Activated T-helper 17 cell treated with anti-CD3 and anti-CD28 coated beads, Interleukin-2, amount 50 U/mL, for 72 hours (primary cell): ENCODE data around the gene UPK1B. TPM values are rescaled to one million over a fixed set of nuclear protein-coding genes. Genes with fewer than 3 reads are reported as not detected.
A peak's percentile ranks its signal among the peaks of the same experiment; 100 is the strongest.
"Not testable (repeated sequence)": the region's sequence is repeated elsewhere in the genome, so short reads cannot be mapped to it uniquely, and the experiment has no call there.

Experiments
- ATAC-seq: fragments of 150-1000 bp; cut with Tn5 transposase; replicated peaks from 2 replicates; pipeline ENCODE4 v1.10.0; 2021; ENCODE audit warnings: mild to moderate bottlenecking, moderate library complexity
- H3K27ac Mint-ChIP-seq: one replicate; pipeline ENCODE4 v1.8.0; 2022; ENCODE audit warnings: mixed read lengths
- H3K27me3 Mint-ChIP-seq: one replicate; pipeline ENCODE4 v1.8.0; 2022; ENCODE audit warnings: mixed read lengths
- H3K36me3 Mint-ChIP-seq: one replicate; pipeline ENCODE4 v1.8.0; 2022; ENCODE audit warnings: low read depth, mild to moderate bottlenecking, mixed read lengths
- H3K4me1 Mint-ChIP-seq: one replicate; pipeline ENCODE4 v1.8.0; 2022; ENCODE audit warnings: mixed read lengths
- H3K4me3 Mint-ChIP-seq: one replicate; pipeline ENCODE4 v1.8.0; 2022; ENCODE audit warnings: mild to moderate bottlenecking, mixed read lengths
- H3K9me3 Mint-ChIP-seq: one replicate; pipeline ENCODE4 v1.8.0; 2022; ENCODE audit warnings: mixed read lengths
- total RNA-seq, 2 donors: library from RNA; stranded (reverse); gene quantifications; one replicate each; pipeline ENCODE4 v1.2.3, GENCODE V29; 2022

UPK1B gene
- 1 to 10 TPM in 1 of 2 donors, under 1 TPM in 1; 0.56 to 1.2 TPM for total RNA-seq

- peaks cover 13% of the 10 kb centered on the region for H3K27me3 Mint-ChIP-seq
- H3K27ac Mint-ChIP-seq: no peak within 1 kb of the TSS
- H3K9me3 Mint-ChIP-seq: no peaks in the 10 kb centered on the region
- H3K4me3 Mint-ChIP-seq: no peak within 1 kb of the TSS
- H3K36me3 Mint-ChIP-seq: no peaks in the 10 kb centered on the region
- no peak for ATAC-seq
- H3K4me1 Mint-ChIP-seq: no peaks in the 10 kb centered on the region
These were observed at the start of gene UPK1B for GRCh38 chr3:119173325-119173724. UPK1B (plus strand) TSS chr3:119173598; CDS start chr3:119186742, 13,144 bp downstream.

- H3K36me3 Mint-ChIP-seq: no peaks in the 10 kb centered on the region
- H3K27me3 Mint-ChIP-seq: peaks cover 17% of the 10 kb centered on the region
- H3K27ac Mint-ChIP-seq: no peak overlapping the region
- H3K4me1 Mint-ChIP-seq: no peaks in the 10 kb centered on the region
- ATAC-seq: no peak
- H3K4me3 Mint-ChIP-seq: no peak overlapping the region
- no peaks in the 10 kb centered on the region for H3K9me3 Mint-ChIP-seq
These were observed 48.1 kb upstream of the UPK1B start for GRCh38 chr3:119125342-119125741.

DNA sequence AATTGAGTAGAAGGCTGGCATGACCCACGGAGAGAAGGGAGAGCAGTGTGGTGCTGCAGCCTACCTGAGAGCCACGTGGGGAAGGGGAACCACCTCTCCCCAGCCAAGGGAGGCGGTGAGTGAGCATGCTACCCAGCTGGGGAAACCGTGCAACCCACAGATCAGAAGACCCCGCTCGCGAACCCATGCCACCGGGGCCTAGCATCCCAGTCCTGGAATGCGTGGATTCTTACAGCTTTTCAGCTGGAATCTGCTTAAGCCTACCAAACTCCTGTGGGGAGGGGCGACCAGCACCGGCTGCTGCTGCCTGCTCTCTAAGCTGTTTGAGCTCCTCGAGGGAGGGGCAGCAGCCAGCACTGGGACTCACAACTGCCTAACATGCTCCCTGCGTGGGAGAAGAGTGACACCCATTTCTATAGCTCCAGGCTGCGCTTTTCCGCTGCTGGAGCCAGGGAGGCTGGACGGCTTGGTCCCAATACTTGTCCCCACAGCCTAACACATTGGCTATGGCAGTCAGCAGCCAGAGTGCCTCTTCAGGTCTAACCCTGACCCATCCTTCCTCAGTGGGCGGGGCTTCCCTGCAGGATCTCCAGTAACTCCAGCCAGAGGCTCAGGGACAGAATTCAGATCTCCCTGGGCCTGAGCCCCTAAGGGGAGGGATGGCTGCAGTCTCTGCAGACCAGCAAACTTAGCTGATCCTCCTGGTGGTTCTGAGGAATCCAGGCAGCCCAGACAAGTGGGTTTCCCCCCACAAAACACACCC, 47.5 kb upstream of the UPK1B start:
- H3K9me3 Mint-ChIP-seq: no peaks in the 10 kb centered on the region
- no peak for ATAC-seq
- no peak overlapping the region for H3K4me3 Mint-ChIP-seq
- no peaks in the 10 kb centered on the region for H3K36me3 Mint-ChIP-seq
- H3K27me3 Mint-ChIP-seq: peaks cover 17% of the 10 kb centered on the region
- no peaks in the 10 kb centered on the region for H3K4me1 Mint-ChIP-seq
- no peak overlapping the region for H3K27ac Mint-ChIP-seq

DNA sequence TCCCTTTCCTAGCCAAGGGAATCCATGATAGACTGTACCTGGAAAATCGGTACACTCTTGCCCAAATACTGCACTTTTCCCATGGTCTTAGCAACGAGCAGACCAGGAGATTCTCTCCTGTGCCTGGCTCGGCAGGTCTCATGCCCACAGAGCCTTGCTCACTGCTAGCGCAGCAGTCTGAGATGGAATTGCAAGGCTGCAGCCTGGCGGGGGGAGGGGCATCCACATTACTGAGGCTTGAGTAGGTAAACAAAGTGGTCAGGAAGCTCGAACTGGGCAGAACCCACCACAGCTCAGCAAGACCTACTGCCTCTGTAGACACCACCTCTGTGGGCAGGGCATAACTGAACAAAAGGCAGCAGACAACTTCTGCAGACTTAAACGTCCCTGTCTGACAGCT, 43.1 kb upstream of the UPK1B start:
- H3K9me3 Mint-ChIP-seq, ATAC-seq, H3K4me3 Mint-ChIP-seq, H3K36me3 Mint-ChIP-seq, H3K27ac Mint-ChIP-seq, H3K4me1 Mint-ChIP-seq: not testable (repeated sequence)
- H3K27me3 Mint-ChIP-seq: peaks cover 20% of the 10 kb centered on the region

GRCh38 chr3:119132291-119132690, 41.1 kb upstream of the UPK1B start:
- not testable (repeated sequence) for H3K9me3 Mint-ChIP-seq, H3K4me1 Mint-ChIP-seq, ATAC-seq, H3K4me3 Mint-ChIP-seq, H3K36me3 Mint-ChIP-seq, H3K27ac Mint-ChIP-seq
- H3K27me3 Mint-ChIP-seq: peaks cover 13% of the 10 kb centered on the region

DNA sequence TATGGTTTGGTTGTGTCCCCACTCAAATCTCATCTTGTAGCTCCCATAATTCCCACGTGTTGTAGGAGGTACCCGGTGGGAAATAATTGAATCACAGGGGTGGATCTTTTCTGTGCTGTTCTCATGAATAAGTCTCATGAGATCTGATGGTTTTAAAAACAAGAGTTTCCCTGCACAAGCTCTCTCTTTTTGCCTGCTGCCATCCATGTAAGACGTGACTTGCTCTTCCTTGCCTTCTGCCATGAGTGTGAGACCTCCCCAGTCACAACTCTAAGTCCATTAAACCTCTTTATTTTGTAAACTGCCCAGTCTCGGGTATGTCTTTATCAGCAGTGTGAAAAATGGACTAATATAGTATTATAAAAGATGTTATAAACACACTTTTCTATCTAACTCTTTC, 34.0 kb upstream of the UPK1B start:
- not testable (repeated sequence) for H3K27ac Mint-ChIP-seq, H3K9me3 Mint-ChIP-seq, ATAC-seq, H3K4me1 Mint-ChIP-seq, H3K27me3 Mint-ChIP-seq, H3K4me3 Mint-ChIP-seq, H3K36me3 Mint-ChIP-seq

DNA sequence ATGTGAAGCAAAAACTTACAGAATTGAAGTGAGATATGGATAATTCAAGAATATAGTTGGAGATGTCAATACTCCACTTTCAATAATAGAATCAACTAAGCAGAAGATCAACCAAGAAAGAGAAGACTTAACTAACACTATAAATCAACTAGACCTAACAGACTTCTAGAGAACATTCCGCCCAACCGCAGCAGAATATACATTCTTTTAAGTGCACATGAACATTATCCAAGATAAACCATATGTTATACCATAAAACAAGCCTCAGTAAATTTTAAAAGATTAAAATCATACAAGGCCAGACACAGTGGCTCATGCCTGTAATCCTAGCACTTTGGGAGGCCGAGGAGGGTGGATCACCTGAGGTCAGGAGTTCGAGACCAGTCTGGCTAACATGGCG, 32.9 kb upstream of the UPK1B start:
- Mint-ChIP-seq H3K27ac (no peak overlapping the region), H3K4me1 (no peaks in the 10 kb centered on the region), H3K36me3 (no peaks in the 10 kb centered on the region), H3K9me3 (no peaks in the 10 kb centered on the region), H3K4me3 (no peak overlapping the region), H3K27me3 (no peaks in the 10 kb centered on the region)
- ATAC-seq: no peak

GRCh38 chr3:119145128-119145499, 28.3 kb upstream of the UPK1B start:
- no peak overlapping the region for H3K27ac Mint-ChIP-seq
- no peaks in the 10 kb centered on the region for H3K9me3 Mint-ChIP-seq
- H3K36me3 Mint-ChIP-seq: no peaks in the 10 kb centered on the region

GRCh38 chr3:119145500-119146167, 27.8 kb upstream of the UPK1B start, which contains the start of gene TEX55:
TEX55 (plus strand) TSS chr3:119146165; CDS start chr3:119146190, 25 bp downstream.
- ATAC-seq: peak; percentile 50
- Mint-ChIP-seq H3K4me1 (no peaks in the 10 kb centered on the region), H3K4me3 (no peak within 1 kb of the TSS), H3K9me3 (no peaks in the 10 kb centered on the region), H3K27ac (no peak within 1 kb of the TSS), H3K27me3 (no peaks in the 10 kb centered on the region), H3K36me3 (no peaks in the 10 kb centered on the region)

More at GRCh38 chr3:119145128-119145499, 28.3 kb upstream of the UPK1B start:
- H3K27me3 Mint-ChIP-seq: no peaks in the 10 kb centered on the region
- no peak overlapping the region for H3K4me3 Mint-ChIP-seq
- H3K4me1 Mint-ChIP-seq: no peaks in the 10 kb centered on the region
- ATAC-seq: peak; percentile 10

DNA sequence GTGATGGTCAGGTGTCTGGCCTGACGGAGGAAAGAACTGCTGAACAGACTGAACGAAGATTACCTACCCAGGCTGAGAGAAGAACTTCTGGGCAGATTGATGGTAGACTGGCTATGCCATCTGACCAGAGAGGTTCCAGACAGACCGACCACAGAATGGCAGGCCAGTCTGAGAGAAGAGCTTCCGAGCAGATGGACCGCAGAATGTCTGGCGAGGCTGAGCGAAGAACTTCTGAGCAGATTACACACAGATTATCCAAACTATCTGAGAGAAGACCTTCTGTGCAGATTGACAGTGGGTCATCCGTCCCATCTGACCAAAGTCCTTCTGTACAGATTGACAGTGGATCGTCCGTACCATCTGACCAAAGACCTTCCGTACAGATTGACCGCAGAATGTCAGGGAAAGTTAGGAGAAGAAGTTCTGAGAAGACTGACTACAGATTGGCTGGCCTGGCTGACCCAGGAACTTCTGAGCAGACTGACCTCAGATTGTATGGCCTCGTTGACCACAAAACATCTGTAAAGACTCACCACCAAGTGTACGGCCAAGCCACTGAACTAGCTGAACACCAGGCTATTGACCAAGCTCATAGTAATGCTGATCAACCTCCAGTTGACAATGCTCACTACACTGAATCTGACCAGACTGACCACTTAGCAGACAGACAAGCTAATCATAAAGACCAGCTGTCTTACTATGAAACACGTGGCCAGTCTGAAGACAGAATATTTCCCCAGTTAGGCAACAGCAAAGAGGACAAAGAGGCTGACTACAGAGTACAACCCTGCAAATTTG, 26.6 kb upstream of the UPK1B start:
- no peaks in the 10 kb centered on the region for H3K9me3 Mint-ChIP-seq
- no peak overlapping the region for H3K27ac Mint-ChIP-seq
- H3K4me1 Mint-ChIP-seq: no peaks in the 10 kb centered on the region
- no peaks in the 10 kb centered on the region for H3K36me3 Mint-ChIP-seq
- no peak overlapping the region for H3K4me3 Mint-ChIP-seq
- no peaks in the 10 kb centered on the region for H3K27me3 Mint-ChIP-seq
- no peak for ATAC-seq

- H3K36me3 Mint-ChIP-seq: no peaks in the 10 kb centered on the region
- no peaks in the 10 kb centered on the region for H3K27me3 Mint-ChIP-seq
- H3K27ac Mint-ChIP-seq: no peak overlapping the region
- H3K4me1 Mint-ChIP-seq: no peaks in the 10 kb centered on the region
- no peak overlapping the region for H3K4me3 Mint-ChIP-seq
- no peak for ATAC-seq
- H3K9me3 Mint-ChIP-seq: no peaks in the 10 kb centered on the region
These were observed 25.9 kb upstream of the UPK1B start for GRCh38 chr3:119147494-119147893.

DNA sequence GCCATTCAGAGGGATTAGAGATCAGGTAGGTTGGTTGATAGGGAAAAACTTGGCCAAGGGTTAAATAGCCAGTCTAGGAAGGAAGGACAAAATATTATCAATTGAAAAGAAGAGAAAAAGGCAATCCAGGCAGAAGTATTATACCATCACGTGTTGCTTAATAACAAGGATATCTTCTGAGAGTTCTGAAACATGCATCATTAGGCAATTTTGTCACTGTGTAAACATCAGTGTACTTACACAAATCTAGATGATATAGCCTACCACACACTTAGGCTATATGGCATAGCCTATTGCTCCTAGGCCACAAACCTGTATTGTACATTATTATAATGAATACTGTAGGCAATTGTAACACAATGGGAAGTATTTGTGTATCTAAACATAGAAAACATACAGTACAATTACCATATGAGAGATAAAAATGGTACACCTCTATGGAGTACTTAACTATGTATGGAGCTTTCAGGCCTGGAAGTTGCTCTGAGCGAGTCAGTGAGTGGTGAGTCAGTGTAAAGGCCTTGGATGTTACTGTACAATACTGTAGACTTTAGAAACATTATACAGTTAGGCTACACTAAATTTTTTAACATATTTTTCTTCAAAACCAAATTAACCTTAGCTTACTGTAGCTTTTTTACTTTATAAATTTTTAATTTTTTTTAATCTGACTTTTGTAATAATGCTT, 24.8 kb upstream of the UPK1B start:
- Mint-ChIP-seq H3K9me3 (peaks cover 4% of the 10 kb centered on the region), H3K4me3 (no peak overlapping the region), H3K4me1 (no peaks in the 10 kb centered on the region), H3K27ac (no peak overlapping the region), H3K27me3 (peaks cover 3% of the 10 kb centered on the region), H3K36me3 (no peaks in the 10 kb centered on the region)
- ATAC-seq: peak; percentile 50

DNA sequence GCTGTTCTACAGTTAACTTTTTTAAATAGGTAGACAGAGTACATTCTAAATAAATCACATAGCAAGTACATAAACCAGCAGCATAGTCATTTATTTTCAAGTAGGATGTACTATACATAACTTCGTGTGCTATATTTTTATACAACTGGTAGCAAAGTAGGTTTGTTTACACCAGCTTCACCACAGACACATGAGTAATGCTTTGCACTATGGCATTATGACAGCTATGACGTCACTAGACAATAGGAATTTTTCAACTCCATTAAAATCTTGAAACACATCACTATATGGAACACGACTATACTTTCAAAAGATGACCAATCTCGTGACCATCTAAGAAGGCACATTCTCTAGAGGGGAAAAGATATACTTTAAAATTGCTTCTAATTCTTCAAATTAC, 23.9 kb upstream of the UPK1B start:
- ATAC-seq: peak; percentile 72
- H3K4me3 Mint-ChIP-seq: no peak overlapping the region
- H3K36me3 Mint-ChIP-seq: no peaks in the 10 kb centered on the region
- peaks cover 7% of the 10 kb centered on the region for H3K27me3 Mint-ChIP-seq
- H3K9me3 Mint-ChIP-seq: peaks cover 10% of the 10 kb centered on the region
- H3K27ac Mint-ChIP-seq: peak overlapping the region; percentile 56
- H3K4me1 Mint-ChIP-seq: no peaks in the 10 kb centered on the region

GRCh38 chr3:119156868-119157267, 16.5 kb upstream of the UPK1B start:
- Mint-ChIP-seq H3K36me3 (no peaks in the 10 kb centered on the region), H3K27me3 (peaks cover 29% of the 10 kb centered on the region), H3K4me3 (no peak overlapping the region), H3K9me3 (peaks cover 17% of the 10 kb centered on the region), H3K27ac (no peak overlapping the region), H3K4me1 (no peaks in the 10 kb centered on the region)
- ATAC-seq: no peak
